DMS53 treated with DMSO at 0.1 percent for 48 hours (cell line): ENCODE measurements around the gene TXN.

ENCODE experiments used
- DNase-seq: peaks from one replicate; lab custom pipeline; 2025; ENCODE audit not compliant: unreplicated experiment; lab: John Stamatoyannopoulos, UW

TXN gene

GRCh38 chr9:110256380-110257096 lies at the start of gene TXN:
Gene TXN, minus strand, starts transcription at chr9:110256507. Its CDS starts 72 bp downstream, at chr9:110256435.
- peak; percentile 44 for DNase-seq

DNA sequence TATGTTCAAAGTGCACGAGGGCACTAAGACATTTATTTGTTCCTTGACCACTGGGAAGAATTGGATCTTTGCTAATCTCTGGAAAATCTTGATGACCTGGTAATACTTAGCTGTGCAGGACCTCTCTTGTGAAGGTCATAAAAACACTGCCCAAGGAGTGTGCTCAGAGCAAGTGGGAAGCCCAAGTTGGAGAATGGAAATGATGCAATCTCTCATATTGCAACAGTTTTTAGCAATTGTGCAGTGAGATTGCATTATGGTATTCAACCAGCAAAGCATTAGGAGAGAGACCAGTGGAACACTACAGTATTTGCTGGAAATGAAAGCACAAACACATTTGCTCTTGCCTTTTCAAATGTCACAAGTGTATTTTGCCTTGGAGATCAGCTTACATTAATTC lies 46.8 kb upstream of the TXN start:
- DNase-seq: no peak

GRCh38 chr9:110298043-110298605 lies 41.8 kb upstream of the TXN start:
- no peak for DNase-seq

DNA sequence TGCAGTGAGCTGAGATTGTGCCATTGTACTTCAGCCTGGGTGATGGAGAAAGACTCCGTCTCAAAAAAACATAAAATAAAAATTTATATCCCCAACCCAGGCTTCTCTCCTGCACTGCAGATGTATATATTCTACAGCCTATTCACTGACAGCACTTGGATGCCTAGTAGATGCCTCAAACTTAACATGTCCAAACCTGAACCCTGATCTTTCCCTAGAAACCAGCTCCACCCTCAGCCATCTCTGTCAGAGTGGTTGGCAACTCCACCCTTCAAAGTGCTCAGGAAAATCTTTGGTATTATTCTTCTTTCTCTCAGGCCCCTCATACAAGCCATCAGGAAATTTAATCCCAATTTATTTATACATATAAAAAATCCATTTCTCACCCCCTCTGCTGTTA lies 36.9 kb upstream of the TXN start:
- no peak for DNase-seq

DNA sequence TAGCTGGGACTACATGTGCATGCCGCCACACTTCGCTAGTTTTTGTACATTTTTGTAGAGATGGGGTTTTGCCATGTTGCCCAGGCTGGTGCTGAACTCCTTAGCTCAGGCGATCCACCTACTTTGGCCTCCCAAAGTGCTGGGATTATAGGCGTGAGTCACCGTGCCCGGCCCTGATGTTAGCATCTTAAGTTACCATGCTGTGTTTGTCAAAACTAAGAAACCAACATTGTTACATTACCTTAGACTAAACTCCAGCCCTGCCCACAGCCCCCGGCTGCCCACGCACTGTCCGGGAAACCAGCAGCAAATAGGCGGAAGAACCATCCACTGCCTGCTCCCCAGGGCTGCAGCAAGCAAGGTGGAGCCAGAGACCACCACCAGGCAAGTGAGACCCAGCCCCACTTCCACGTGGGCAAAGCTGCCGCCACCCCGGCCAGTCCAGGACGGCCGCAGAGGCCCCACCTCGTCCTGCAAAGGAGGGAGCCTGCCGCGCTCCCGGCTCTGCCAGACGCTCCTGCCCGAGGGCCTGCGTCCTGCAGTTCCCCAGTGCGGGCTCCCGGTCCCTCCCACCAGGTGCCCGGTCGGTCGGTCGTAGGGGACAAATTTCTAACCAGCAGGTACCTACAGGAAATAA lies 35.7 kb upstream of the TXN start:
- DNase-seq: no peak

DNA sequence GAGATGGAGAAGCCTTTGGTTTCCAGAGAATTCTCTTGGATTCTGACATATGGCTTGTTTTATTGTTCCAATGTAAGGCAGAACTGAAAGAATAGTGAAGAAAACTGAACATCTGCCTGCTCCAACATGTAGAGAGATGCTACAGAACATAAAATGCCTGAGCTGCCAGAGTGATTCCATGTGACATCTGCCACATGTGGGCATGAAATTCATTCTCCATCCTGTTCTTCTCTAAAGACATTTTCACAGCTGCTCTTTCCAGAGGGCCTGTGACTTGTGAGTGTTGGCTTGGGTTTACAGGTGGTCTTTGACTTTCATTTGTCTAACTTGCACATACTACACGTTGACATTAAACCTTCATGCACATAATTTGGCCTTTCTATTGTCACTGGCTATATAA lies 33.7 kb upstream of the TXN start:
- DNase-seq: no peak

DNA sequence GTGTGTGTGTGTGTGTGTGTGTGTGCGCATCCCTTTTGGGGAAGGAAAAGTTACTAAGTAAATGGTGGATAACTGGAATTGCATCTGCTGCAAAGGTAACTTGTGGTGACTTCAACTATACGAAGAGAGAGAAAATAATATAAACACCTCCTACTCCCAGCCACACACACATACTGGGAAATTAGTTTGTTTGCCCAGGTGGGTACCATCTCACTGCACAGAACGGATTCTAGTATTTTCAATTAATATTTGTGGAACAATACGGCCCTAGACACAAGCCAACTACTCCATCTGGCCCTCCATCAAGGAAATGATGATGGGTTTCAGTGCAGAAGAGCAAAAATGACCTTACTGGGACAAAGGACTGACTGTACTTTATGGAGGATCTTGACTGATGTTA lies 32.2 kb upstream of the TXN start:
- DNase-seq: no peak

DNA sequence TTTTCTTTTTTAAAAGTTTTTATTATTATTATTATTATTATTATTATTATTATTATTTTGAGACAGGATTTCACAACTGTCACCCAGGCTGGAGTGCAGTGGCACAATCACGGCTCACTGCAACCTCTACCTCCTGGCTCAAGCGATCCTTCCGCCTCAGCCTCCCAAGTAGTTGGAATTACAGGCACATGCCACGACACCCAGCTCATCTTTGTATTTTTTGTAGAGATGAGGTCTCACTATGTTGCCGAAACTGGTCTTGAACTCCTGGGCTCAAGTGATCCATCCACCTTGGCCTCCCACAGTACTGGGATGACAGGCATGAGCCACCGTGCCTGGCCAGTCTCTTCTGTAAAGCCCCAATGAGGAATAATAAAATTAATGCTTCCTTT lies 31.0 kb upstream of the TXN start:
- no peak for DNase-seq

DNA sequence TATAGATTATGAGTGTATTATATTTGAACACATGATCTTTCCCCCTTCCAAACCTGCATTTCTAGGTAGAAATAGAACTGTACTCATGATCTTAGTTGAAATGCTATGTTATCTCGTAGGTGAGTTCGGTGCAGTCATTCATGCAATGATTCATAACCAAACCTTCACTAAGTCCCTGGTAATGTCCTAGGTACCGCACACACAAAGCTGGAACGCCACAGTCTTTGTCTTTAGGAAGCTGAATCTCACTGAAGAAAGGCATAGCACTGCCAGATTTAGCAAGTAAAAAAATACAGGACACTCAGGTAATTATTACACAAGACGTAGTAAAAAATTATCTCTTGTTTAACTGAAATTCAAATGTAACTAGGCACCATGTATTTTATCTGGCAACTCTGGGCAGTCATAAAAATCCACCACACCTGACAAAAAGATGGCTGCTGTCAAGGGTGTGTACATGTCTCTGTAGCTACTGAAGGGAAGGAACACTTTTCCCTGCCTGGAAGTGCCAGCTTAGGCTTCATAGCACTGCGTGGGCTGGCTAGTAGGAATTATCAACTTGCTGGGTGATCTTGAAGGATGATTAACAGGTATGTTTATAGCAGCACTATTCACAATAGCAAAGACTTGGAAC lies 28.0 kb upstream of the TXN start:
- DNase-seq: no peak

GRCh38 chr9:110283751-110284150 lies 27.4 kb upstream of the TXN start:
- DNase-seq: no peak

DNA sequence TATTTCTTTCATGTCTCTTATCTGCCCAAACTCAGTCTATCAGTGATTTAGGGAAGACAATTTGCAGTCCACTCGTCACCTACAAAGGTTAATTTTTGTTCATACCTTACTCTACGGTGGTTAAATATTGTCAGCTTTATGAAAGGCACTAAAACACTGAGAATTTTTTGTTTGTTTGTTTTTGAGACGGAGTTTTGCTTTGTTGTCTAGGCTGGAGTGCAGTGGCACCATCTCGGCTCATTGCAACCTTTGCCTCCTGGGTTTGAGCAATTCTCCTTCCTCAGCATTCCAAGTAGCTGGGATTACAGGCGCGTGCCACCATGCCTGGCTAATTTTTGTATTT lies 26.4 kb upstream of the TXN start:
- DNase-seq: no peak

- no peak for DNase-seq
These were observed 25.9 kb upstream of the TXN start for GRCh38 chr9:110282018-110282738.

- no peak for DNase-seq
These were observed 21.9 kb upstream of the TXN start for GRCh38 chr9:110278080-110278707.

GRCh38 chr9:110276781-110277180 lies 20.5 kb upstream of the TXN start:
- no peak for DNase-seq

- DNase-seq: no peak
These were observed 14.1 kb upstream of the TXN start for GRCh38 chr9:110270211-110270995.

GRCh38 chr9:110266795-110267194 lies 10.5 kb upstream of the TXN start:
- DNase-seq: no peak

DNA sequence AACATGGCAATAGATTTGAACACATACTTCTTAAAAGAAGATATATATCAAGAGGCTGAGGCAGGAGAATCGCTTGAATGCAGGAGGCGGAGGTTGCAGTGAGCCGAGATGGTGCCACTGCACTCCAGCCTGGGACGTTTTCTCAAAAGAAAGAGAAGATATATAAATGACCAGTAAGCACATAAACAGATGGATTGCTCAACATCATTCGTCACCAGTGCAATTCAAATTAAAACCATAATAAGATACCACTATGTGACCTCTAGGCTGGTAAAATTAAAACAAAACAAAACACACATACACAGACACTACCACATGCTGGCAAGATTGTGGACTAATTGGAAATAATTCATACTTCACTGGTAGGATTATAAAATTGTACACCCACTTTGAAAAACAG lies 5.3 kb upstream of the TXN start:
- no peak for DNase-seq

DNA sequence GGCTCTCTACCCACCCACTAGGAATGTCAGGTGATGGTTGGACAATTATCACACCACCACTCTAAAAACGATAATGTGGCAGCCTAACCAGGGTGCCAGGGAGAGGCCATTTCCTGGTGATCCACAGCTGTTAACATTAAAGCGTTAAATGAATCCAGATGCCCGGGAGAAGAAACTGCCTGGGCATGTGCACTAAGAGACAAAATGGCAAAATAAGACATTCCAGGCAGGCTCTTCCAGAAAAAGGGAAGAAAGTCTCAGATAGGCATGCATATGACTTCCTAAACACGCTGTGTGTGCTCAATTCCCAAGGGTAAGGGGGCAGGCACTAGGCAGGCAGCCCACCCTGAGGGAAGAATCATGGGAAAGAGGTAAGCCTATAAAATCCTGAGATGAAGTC lies 4.6 kb upstream of the TXN start:
- DNase-seq: no peak

DNA sequence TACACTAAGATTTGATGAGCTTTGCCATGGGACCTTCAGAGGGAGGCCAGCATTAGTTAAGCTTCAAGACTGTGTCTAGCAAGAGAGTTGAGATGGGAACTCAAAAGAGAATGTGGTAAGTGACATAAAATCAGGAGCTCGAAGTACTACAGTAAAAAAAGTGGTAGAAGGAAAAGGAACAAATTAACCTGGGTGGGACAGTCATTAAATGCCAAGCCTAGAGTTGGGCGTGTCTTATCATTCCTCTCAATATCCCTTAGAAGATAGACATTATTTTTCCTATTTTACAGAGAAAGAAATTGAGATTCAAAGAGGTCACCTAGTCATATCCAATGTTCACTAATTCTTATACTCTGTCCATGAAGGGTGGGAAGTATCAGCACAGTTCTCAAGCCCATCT lies 3.3 kb upstream of the TXN start:
- DNase-seq: no peak

- no peak for DNase-seq
These were observed 2.4 kb upstream of the TXN start for GRCh38 chr9:110258690-110259091.
